OCI-LY3 (cell line): Measurements from ENCODE around the gene TET2.

Source experiments
- H2AFZ ChIP-seq: fragments of 200-600, 300-600 bp; shearing (Covaris generic); 2 replicates; pipeline ENCODE4 v1.6.0; 2014; ENCODE audit warnings: antibody characterized with exemption, low read depth, low read length
- H3K27ac ChIP-seq: fragments of 200-600, 300-600 bp; sonication (generic); 2 replicates; pipeline ENCODE4 v1.5.1; 2014; ENCODE audit warnings: mild to moderate bottlenecking, low read length, moderate library complexity, mixed read lengths
- H3K27me3 ChIP-seq: fragments of 200-600, 300-600 bp; sonication (generic); 2 replicates; pipeline ENCODE4 v1.6.1; 2014; ENCODE audit warnings: low read depth, low read length, mixed read lengths
- H3K36me3 ChIP-seq: fragments of 200-600, 300-600 bp; sonication (generic); replicated peaks from 2 replicates; pipeline ENCODE3; 2014; ENCODE audit warnings: low read depth, low read length, mixed read lengths
- H3K4me1 ChIP-seq: fragments of 300-600, 200-600 bp; sonication (generic); 2 replicates; pipeline ENCODE4 v1.6.1; 2014; ENCODE audit warnings: low read length, mixed read lengths
- H3K4me2 ChIP-seq: fragments of 200-600, 300-600 bp; sonication (generic); 2 replicates; pipeline ENCODE4 v1.6.1; 2014; ENCODE audit warnings: low read length, mixed read lengths
- H3K4me3 ChIP-seq: fragments of 300-600, 200-600 bp; sonication (generic); 2 replicates; pipeline ENCODE4 v1.5.1; 2014; ENCODE audit warnings: antibody characterized with exemption, mild to moderate bottlenecking, low read length, moderate library complexity
- H3K79me2 ChIP-seq: fragments of 300-600, 200-600 bp; shearing (Covaris generic); 2 replicates; pipeline ENCODE4 v1.6.1; 2014; ENCODE audit warnings: mild to moderate bottlenecking, low read length, mixed read lengths
- H3K9ac ChIP-seq: fragments of 300-600, 200-600 bp; shearing (Covaris generic); 2 replicates; pipeline ENCODE4 v1.6.0; 2014; ENCODE audit warnings: mild to moderate bottlenecking, low read length, moderate library complexity
- H3K9me3 ChIP-seq: fragments of 200-600, 300-600 bp; shearing (Covaris generic); 2 replicates; pipeline ENCODE4 v1.6.1; 2014; ENCODE audit warnings: low read length, mixed read lengths; ENCODE audit not compliant: insufficient read depth
- H4K20me1 ChIP-seq: fragments of 200-600, 300-600 bp; sonication (generic); 2 replicates; pipeline ENCODE4 v1.6.1; 2016; ENCODE audit warnings: low read length, mixed read lengths; ENCODE audit not compliant: insufficient read depth
- EZH2phosphoT487 ChIP-seq: fragments of 200-600 bp; shearing (Covaris generic); IDR thresholded peaks from 2 replicates; pipeline ENCODE4 v1.6.1; 2018; ENCODE audit warnings: antibody characterized with exemption, mixed run types, low read depth
- TF ChIP-seq, protein P1 (sequence below): fragments of 200-600, 300-600 bp; sonication (generic); IDR thresholded peaks from 2 replicates; pipeline ENCODE4 v1.5.1; 2014; ENCODE audit warnings: antibody characterized with exemption, low read length, low read depth

Gene TET2

DNA sequence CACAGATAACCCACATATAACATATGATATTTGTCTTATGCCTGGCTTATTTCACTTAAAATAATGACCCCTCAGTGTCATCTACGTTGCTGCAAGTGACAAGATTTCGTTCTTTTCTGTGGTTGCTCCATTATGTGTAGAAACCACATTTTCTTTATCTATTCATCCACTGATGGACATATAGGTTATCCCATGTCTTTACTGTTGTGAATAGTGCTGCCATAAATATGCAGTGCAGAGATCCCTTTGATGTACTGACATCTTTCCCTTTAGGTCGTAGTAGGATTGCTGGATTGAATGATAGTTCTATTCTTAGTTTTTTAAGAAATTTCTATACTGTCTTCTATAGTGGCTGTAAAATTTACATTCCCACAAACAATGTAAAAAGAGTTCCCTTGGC is 135.8 kb downstream of the TET2 start:
- Histone ChIP-seq H3K36me3 (no peaks in the 10 kb centered on the region), H4K20me1 (no peaks in the 10 kb centered on the region), H3K79me2 (no peaks in the 10 kb centered on the region), H3K9ac (no peak overlapping the region), H3K9me3 (no peaks in the 10 kb centered on the region), H3K4me2 (no peak overlapping the region), H3K27me3 (no peaks in the 10 kb centered on the region), H2AFZ (no peak overlapping the region), H3K27ac (no peak overlapping the region), H3K4me3 (no peak overlapping the region), H3K4me1 (no peaks in the 10 kb centered on the region)
- no peak for TF ChIP-seq EZH2phosphoT487
- TF ChIP-seq, protein P1, sequence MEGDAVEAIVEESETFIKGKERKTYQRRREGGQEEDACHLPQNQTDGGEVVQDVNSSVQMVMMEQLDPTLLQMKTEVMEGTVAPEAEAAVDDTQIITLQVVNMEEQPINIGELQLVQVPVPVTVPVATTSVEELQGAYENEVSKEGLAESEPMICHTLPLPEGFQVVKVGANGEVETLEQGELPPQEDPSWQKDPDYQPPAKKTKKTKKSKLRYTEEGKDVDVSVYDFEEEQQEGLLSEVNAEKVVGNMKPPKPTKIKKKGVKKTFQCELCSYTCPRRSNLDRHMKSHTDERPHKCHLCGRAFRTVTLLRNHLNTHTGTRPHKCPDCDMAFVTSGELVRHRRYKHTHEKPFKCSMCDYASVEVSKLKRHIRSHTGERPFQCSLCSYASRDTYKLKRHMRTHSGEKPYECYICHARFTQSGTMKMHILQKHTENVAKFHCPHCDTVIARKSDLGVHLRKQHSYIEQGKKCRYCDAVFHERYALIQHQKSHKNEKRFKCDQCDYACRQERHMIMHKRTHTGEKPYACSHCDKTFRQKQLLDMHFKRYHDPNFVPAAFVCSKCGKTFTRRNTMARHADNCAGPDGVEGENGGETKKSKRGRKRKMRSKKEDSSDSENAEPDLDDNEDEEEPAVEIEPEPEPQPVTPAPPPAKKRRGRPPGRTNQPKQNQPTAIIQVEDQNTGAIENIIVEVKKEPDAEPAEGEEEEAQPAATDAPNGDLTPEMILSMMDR: no peak

DNA sequence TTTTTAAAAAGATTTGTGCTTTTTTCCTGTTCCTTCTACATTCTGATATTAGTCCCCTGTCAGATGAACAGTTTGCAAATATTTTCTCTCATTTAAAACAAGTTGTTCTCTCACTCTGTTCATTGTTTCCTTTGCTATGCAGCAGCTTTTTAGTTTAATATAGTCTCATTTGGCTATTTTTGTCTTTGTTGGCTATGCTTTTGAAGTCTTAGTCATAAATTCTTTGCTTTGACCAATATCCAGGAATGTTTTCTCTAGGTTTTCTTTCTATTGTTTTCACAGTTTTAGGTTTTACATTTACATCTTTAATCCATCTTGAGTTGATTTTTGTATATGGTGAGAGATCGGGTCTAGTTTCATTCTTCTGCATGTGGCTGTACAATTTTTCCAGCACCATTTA is 136.8 kb downstream of the TET2 start:
- TF ChIP-seq EZH2phosphoT487: no peak
- TF ChIP-seq, protein P1: no peak
- Histone ChIP-seq H3K27ac (no peak overlapping the region), H3K4me2 (no peak overlapping the region), H3K36me3 (no peaks in the 10 kb centered on the region), H3K27me3 (no peaks in the 10 kb centered on the region), H3K4me1 (no peaks in the 10 kb centered on the region), H3K79me2 (no peaks in the 10 kb centered on the region), H3K9me3 (peaks cover 5% of the 10 kb centered on the region; the same call in 1 of the 2 replicates), H2AFZ (no peak overlapping the region), H4K20me1 (no peaks in the 10 kb centered on the region), H3K9ac (no peak overlapping the region), H3K4me3 (no peak overlapping the region)

DNA sequence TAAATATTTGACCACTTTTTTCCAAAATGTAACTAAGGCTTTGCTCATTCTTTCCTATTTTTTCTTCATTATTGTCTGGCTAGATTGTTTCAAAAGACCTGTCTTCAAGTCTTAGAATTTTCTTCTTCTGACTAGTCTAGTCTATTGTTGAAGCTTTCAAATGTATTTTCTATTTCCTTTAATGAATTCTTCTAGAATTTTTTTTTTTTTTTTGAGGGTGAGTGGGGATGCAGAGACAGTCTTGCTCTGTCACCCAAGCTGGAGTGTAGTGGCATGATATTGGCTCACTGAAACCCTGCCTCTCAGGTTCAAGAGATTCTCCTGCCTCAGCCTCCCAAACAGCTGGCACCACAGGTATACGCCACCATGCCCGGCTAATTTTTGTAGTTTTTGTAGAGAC is 141.4 kb downstream of the TET2 start:
- H4K20me1 ChIP-seq: no peaks in the 10 kb centered on the region
- H3K9me3 ChIP-seq: peaks cover 6% of the 10 kb centered on the region; the same call in 1 of the 2 replicates
- H3K4me2 ChIP-seq: no peak overlapping the region
- TF ChIP-seq EZH2phosphoT487: no peak
- TF ChIP-seq, protein P1: no peak
- H3K36me3 ChIP-seq: no peaks in the 10 kb centered on the region
- H3K79me2 ChIP-seq: no peaks in the 10 kb centered on the region
- H3K9ac ChIP-seq: no peak overlapping the region
- H3K27ac ChIP-seq: no peak overlapping the region
- H3K4me1 ChIP-seq: no peaks in the 10 kb centered on the region
- H3K4me3 ChIP-seq: no peak overlapping the region
- H2AFZ ChIP-seq: no peak overlapping the region
- H3K27me3 ChIP-seq: no peaks in the 10 kb centered on the region

DNA sequence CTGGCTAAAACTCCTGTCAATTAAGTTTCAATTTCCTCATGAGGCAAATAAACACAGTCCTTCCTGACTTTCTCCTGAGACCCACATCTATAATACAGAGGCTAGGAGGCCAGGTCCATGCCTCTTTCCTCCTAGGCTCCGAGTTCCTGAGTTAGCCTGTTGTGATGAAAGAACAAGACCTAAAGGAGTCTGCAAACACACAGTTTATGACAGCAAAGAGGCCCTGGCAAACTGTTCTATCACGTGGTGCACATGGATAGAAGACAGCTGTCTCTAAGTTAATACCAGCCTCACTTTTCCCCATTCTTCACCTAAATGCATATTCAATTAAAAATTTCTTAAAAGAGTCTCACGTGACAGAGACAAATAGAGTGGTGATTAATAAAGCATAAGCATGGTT is 145.2 kb downstream of the TET2 start:
- H3K4me1 ChIP-seq: peaks cover 6% of the 10 kb centered on the region
- H3K9me3 ChIP-seq: peaks cover 6% of the 10 kb centered on the region; the same call in 1 of the 2 replicates
- TF ChIP-seq, protein P1: no peak
- TF ChIP-seq EZH2phosphoT487: no peak
- H4K20me1 ChIP-seq: no peaks in the 10 kb centered on the region
- no peaks in the 10 kb centered on the region for H3K36me3 ChIP-seq
- H3K9ac ChIP-seq: no peak overlapping the region
- no peaks in the 10 kb centered on the region for H3K27me3 ChIP-seq
- H2AFZ ChIP-seq: no peak overlapping the region
- no peak overlapping the region for H3K4me2 ChIP-seq
- no peak overlapping the region for H3K27ac ChIP-seq
- no peaks in the 10 kb centered on the region for H3K79me2 ChIP-seq
- no peak overlapping the region for H3K4me3 ChIP-seq
